Measurements from ENCODE around the gene USP50. TPM values are rescaled to one million over a fixed set of nuclear protein-coding genes. Genes with fewer than 3 reads are reported as not detected.
"Not testable (repeated sequence)": the region's sequence is repeated elsewhere in the genome, so short reads cannot be mapped to it uniquely, and the experiment has no call there.

Gene USP50
- total and polyA plus RNA-seq, 4 donors = 0.42 to 0.93 TPM; not detected in 2

GRCh38 chr15:50500352-50500751 is 46.1 kb downstream of the USP50 start:
- peaks cover 10 to 56% (median 42%) of the 10 kb centered on the region in 4 donors for H3K36me3 ChIP-seq (ENCODE audit: control insufficient read depth in 4 of 4, insufficient read depth in 3 of 4, low read depth in 1 of 4, low read length in 3 of 4)
- TF ChIP-seq ATF3 (IDR thresholded peaks at IDR 0.05) = no peak
- TF ChIP-seq RAD21 (IDR thresholded peaks at IDR 0.05) = no peak
- TF ChIP-seq MAX (IDR thresholded peaks at IDR 0.05) = no peak
- TF ChIP-seq GABPA (IDR thresholded peaks at IDR 0.05 in 1 of 2, conservative IDR thresholded peaks at IDR 0.05 in 1 of 2) = no peak
- TF ChIP-seq REST (IDR thresholded peaks at IDR 0.05) = no peak
- TF ChIP-seq HNF4G (IDR thresholded peaks at IDR 0.05) = no peak
- TF ChIP-seq NR2F2 (IDR thresholded peaks at IDR 0.05) = no peak
- TF ChIP-seq TAF1 (conservative IDR thresholded peaks at IDR 0.05) = no peak
- TF ChIP-seq ZBTB33 (IDR thresholded peaks at IDR 0.05) = no peak
- no peak for TF ChIP-seq EGR1 (IDR thresholded peaks at IDR 0.05; ENCODE audit: low read depth in 2 of 2)
- TF ChIP-seq FOXA1 (IDR thresholded peaks at IDR 0.05) = no peak
- no peak for TF ChIP-seq SP1 (IDR thresholded peaks at IDR 0.05)
- TF ChIP-seq YY1 (IDR thresholded peaks at IDR 0.05) = no peak
- no peak for TF ChIP-seq RXRA (IDR thresholded peaks at IDR 0.05)
- TF ChIP-seq FOXA2 (IDR thresholded peaks at IDR 0.05) = no peak
- TF ChIP-seq JUND (IDR thresholded peaks at IDR 0.05) = no peak
- no peak for TF ChIP-seq HNF4A (conservative IDR thresholded peaks at IDR 0.05)
- WGBS = 68% methylated on average over 3 of the region's 3 CpGs
- DNase-seq (ENCODE audit: low spot score) = no peak
- H3K27ac ChIP-seq (ENCODE audit: low read depth in 1 of 2, low read length in 2 of 2) = no peak overlapping the region
- H3K27me3 ChIP-seq (ENCODE audit: control insufficient read depth in 4 of 4, insufficient read depth in 4 of 4, low read length in 3 of 4) = no peaks in the 10 kb centered on the region
- H3K9ac ChIP-seq (ENCODE audit: low read depth in 1 of 2, low read length in 2 of 2) = no peak overlapping the region
- H3K9me3 ChIP-seq (ENCODE audit: control insufficient read depth in 4 of 4, low read length in 3 of 4) = no peaks in the 10 kb centered on the region
- H3K4me1 ChIP-seq (ENCODE audit: control insufficient read depth in 4 of 4, insufficient read depth in 4 of 4, low read length in 3 of 4) = no peaks in the 10 kb centered on the region
- H3K4me3 ChIP-seq (ENCODE audit: low read depth in 1 of 3, low read length in 3 of 3) = no peak overlapping the region

- peaks cover 15 to 69% (median 60%) of the 10 kb centered on the region in 4 donors for H3K36me3 ChIP-seq (ENCODE audit: control insufficient read depth in 4 of 4, insufficient read depth in 3 of 4, low read depth in 1 of 4, low read length in 3 of 4)
- WGBS = 97% methylated on average over 2 of the region's 2 CpGs
Observed at GRCh38 chr15:50496692-50497091, 49.8 kb downstream of the USP50 start.

GRCh38 chr15:50494547-50494946 is 51.9 kb downstream of the USP50 start:
- not testable (repeated sequence) for H3K9ac ChIP-seq (ENCODE audit: low read depth in 1 of 2, low read length in 2 of 2); H3K9me3 ChIP-seq (ENCODE audit: control insufficient read depth in 4 of 4, low read length in 3 of 4); H3K4me3 ChIP-seq (ENCODE audit: low read depth in 1 of 3, low read length in 3 of 3); H3K27me3 ChIP-seq (ENCODE audit: control insufficient read depth in 4 of 4, insufficient read depth in 4 of 4, low read length in 3 of 4); H3K27ac ChIP-seq (ENCODE audit: low read depth in 1 of 2, low read length in 2 of 2); H3K4me1 ChIP-seq (ENCODE audit: control insufficient read depth in 4 of 4, insufficient read depth in 4 of 4, low read length in 3 of 4); DNase-seq (ENCODE audit: low spot score)
- H3K36me3 ChIP-seq (ENCODE audit: control insufficient read depth in 4 of 4, insufficient read depth in 3 of 4, low read depth in 1 of 4, low read length in 3 of 4) = peaks cover 13 to 76% (median 59%) of the 10 kb centered on the region in 4 donors
- WGBS = 84% methylated on average over 2 of the region's 2 CpGs

More at GRCh38 chr15:50496692-50497091, 49.8 kb downstream of the USP50 start:
- no peak for TF ChIP-seq ZBTB33 (IDR thresholded peaks at IDR 0.05)
- no peak for DNase-seq (ENCODE audit: low spot score)
- H3K27ac ChIP-seq (ENCODE audit: low read depth in 1 of 2, low read length in 2 of 2) = no peak overlapping the region
- no peaks in the 10 kb centered on the region for H3K4me1 ChIP-seq (ENCODE audit: control insufficient read depth in 4 of 4, insufficient read depth in 4 of 4, low read length in 3 of 4)
- H3K4me3 ChIP-seq (ENCODE audit: low read depth in 1 of 3, low read length in 3 of 3) = no peak overlapping the region
- H3K9ac ChIP-seq (ENCODE audit: low read depth in 1 of 2, low read length in 2 of 2) = no peak overlapping the region
- no peaks in the 10 kb centered on the region for H3K27me3 ChIP-seq (ENCODE audit: control insufficient read depth in 4 of 4, insufficient read depth in 4 of 4, low read length in 3 of 4)
- H3K9me3 ChIP-seq (ENCODE audit: control insufficient read depth in 4 of 4, low read length in 3 of 4) = no peaks in the 10 kb centered on the region
